BLaER1 treated with 17β-estradiol and CSF1 and Interleukin-3, amounts not matched to agents 10 nM and 100 nM (cell line): ENCODE results near the gene YIF1B.

Experiments
- H3K27ac ChIP-seq, 11 experiments: shearing (Covaris generic); formaldehyde crosslinking; 2 replicates each; pipeline ENCODE4 v1.8.1; 2022
- H3K27me3 ChIP-seq, 11 experiments: shearing (Covaris generic); formaldehyde crosslinking; 2 replicates each; pipeline ENCODE4 v1.8.1; 2022
- H3K36me3 ChIP-seq, 11 experiments: shearing (Covaris generic); formaldehyde crosslinking; 2 replicates each; pipeline ENCODE4 v1.8.1; 2022
- H3K4me1 ChIP-seq, 10 experiments: shearing (Covaris generic); formaldehyde crosslinking; 2 replicates each; pipeline ENCODE4 v1.8.1; 2022
- H3K4me2 ChIP-seq, 11 experiments: shearing (Covaris generic); formaldehyde crosslinking; 2 replicates each; pipeline ENCODE4 v1.8.1; 2022
- H3K4me3 ChIP-seq, 10 experiments: shearing (Covaris generic); formaldehyde crosslinking; 2 replicates each; pipeline ENCODE4 v1.8.1; 2022
- H3K9ac ChIP-seq, 11 experiments: shearing (Covaris generic); formaldehyde crosslinking; 2 replicates each; pipeline ENCODE4 v1.8.1; 2022
- H3K9me3 ChIP-seq, 11 experiments: shearing (Covaris generic); formaldehyde crosslinking; replicated peaks in 1 of 11; 2 replicates each; pipeline ENCODE4 v1.8.1; 2022
- H4K20me1 ChIP-seq, 11 experiments: shearing (Covaris generic); formaldehyde crosslinking; 2 replicates each; pipeline ENCODE4 v1.8.1; 2022
- Cebpa-rat ChIP-seq, 11 experiments: shearing (Covaris generic); IDR thresholded peaks; 2 replicates each; pipeline ENCODE4 v1.8.1; 2022

The YIF1B gene

DNA sequence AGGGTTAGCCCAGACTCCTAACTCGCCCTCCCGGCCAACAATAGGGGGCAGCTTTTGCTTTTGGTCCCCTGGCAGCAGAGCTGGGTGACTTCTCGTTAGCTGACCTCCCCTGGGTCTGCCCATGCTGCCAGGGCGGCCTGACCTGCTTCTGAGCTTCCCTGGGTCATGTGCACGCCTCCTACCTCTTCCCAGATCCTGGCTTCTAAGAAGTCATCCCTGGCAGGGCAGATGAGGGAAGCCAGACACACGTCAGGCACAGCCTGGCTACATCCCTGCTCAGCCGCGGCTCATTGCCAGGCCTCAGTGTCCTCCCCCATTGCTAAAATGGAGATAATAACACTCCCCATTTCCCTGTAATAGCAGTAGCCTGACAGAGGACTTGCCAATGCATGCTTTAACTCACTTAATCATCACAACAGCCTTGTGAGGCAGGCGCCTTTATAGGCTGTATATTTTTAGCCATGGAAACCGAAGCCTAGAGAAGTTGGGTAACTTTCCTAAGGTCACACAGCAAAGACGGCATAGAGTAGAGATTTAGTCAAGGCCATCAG is 6.0 kb upstream of the YIF1B start:
- Histone ChIP-seq H3K36me3 (peaks cover 25 to 40% (median 34%) of the 10 kb centered on the region in 11 experiments), H3K9ac (peak overlapping the region in 10 of 11 experiments; percentile 73 to 87 (median 84); a peak in 17 of 22 replicates), H4K20me1 (peaks cover 0 to 50% (median 8%) of the 10 kb centered on the region in 11 experiments; a peak in 10 of 22 replicates), H3K4me1 (peaks cover 48 to 63% (median 52%) of the 10 kb centered on the region in 10 experiments), H3K4me3 (peak overlapping the region in 8 of 10 experiments; percentile 71 to 86 (median 77); a peak in 13 of 20 replicates), H3K27me3 (no peaks in the 10 kb centered on the region), H3K4me2 (peak overlapping the region; percentile 87 to 98 (median 93)), H3K9me3 (no peaks in the 10 kb centered on the region), H3K27ac (peak overlapping the region in 6 of 11 experiments; percentile 3 to 54 (median 21); a peak in 8 of 22 replicates)
- TF ChIP-seq Cebpa-rat (IDR thresholded peaks at IDR 0.05), result no peak

DNA sequence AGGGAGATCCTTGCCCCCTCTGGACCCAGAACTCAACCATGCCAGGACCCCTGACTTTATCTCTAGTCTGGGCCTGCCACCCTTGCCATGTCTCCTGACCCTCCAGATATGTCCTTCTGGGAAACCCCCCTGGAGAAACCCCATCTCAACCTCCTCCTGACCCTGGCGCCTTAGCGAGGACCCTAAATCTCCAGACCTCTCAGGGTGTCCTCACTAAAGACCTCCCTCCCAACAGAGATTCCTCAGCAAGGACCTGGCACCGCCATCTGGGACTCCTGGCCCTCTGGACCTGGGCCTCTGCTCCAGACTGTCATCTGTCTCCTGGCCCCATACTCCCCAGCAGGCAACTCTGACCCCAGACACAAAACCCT is 5.2 kb upstream of the YIF1B start:
- Histone ChIP-seq H3K36me3 (peaks cover 18 to 33% (median 27%) of the 10 kb centered on the region in 11 experiments; a peak in 21 of 22 replicates), H4K20me1 (peaks cover 0 to 48% (median 8%) of the 10 kb centered on the region in 11 experiments; a peak in 10 of 22 replicates), H3K4me3 (peak overlapping the region in 9 of 10 experiments; percentile 71 to 86 (median 78); a peak in 19 of 20 replicates), H3K27me3 (no peaks in the 10 kb centered on the region), H3K9ac (peak overlapping the region; percentile 73 to 87 (median 83); a peak in 21 of 22 replicates), H3K9me3 (no peaks in the 10 kb centered on the region), H3K27ac (peak overlapping the region in 7 of 11 experiments; percentile 3 to 82 (median 24); a peak in 5 of 22 replicates), H3K4me2 (peak overlapping the region; percentile 87 to 98 (median 93)), H3K4me1 (peaks cover 56 to 70% (median 59%) of the 10 kb centered on the region in 10 experiments)
- TF ChIP-seq Cebpa-rat (IDR thresholded peaks at IDR 0.05), result no peak

- peaks cover 0 to 39% (median 8%) of the 10 kb centered on the region in 11 experiments; a peak in 10 of 22 replicates for H4K20me1 ChIP-seq
- peak within 1 kb of the TSS; percentile 73 to 87 (median 83) for H3K9ac ChIP-seq
- TF ChIP-seq Cebpa-rat (IDR thresholded peaks at IDR 0.05), result no peak
- peak within 1 kb of the TSS; percentile 69 to 86 (median 77) for H3K4me3 ChIP-seq
- no peaks in the 10 kb centered on the region for H3K27me3 ChIP-seq
- H3K27ac ChIP-seq, result peak within 1 kb of the TSS; percentile 62 to 82 (median 77)
- H3K4me1 ChIP-seq, result peaks cover 62 to 77% (median 67%) of the 10 kb centered on the region in 10 experiments
- H3K36me3 ChIP-seq, result peaks cover 5 to 19% (median 16%) of the 10 kb centered on the region in 11 experiments; a peak in 21 of 22 replicates
- H3K4me2 ChIP-seq, result peak within 1 kb of the TSS; percentile 87 to 98 (median 93)
- no peaks in the 10 kb centered on the region for H3K9me3 ChIP-seq
These were observed 3.9 kb upstream of the YIF1B start, which contains the start of gene KCNK6 for GRCh38 chr19:38319421-38320258. Gene KCNK6 (plus strand): TSS chr19:38319845. CDS start chr19:38319951, 106 bp downstream.

DNA sequence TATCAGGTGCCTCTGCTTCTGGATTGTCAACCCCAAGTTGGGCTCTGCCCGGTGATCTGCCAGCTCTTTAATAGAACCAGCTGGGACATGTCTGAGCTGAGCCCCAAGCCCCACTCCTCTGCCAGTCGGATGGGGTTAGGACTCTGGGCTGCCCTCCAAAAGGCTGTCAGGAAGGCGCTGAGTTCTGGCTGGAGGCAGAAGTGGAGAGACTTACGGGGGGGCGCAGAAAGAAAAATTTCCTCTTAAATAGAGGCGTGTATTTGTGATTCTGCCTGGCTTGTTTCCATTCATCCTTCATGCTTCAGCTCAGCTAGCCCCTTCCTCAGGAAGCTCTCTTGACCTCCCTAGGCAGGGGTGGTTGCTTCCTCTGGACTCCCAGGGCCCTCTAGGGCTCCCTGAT is 2.9 kb upstream of the YIF1B start:
- Histone ChIP-seq H3K4me2 (peak overlapping the region; percentile 87 to 98 (median 93)), H3K9me3 (no peaks in the 10 kb centered on the region), H3K4me3 (peak overlapping the region in 6 of 10 experiments; percentile 69 to 85 (median 77); a peak in 8 of 20 replicates), H3K4me1 (peaks cover 67 to 86% (median 76%) of the 10 kb centered on the region in 10 experiments), H3K36me3 (peaks cover 0 to 10% (median 6%) of the 10 kb centered on the region in 11 experiments; a peak in 9 of 22 replicates), H3K27ac (peak overlapping the region in 5 of 11 experiments; percentile 75 to 80 (median 78); a peak in 9 of 22 replicates), H4K20me1 (peaks cover 0 to 30% (median 7%) of the 10 kb centered on the region in 11 experiments; a peak in 10 of 22 replicates), H3K9ac (peak overlapping the region in 7 of 11 experiments; percentile 73 to 87 (median 83); a peak in 10 of 22 replicates), H3K27me3 (no peaks in the 10 kb centered on the region)
- no peak for TF ChIP-seq Cebpa-rat (IDR thresholded peaks at IDR 0.05)

GRCh38 chr19:38317104-38317612 is 1.4 kb upstream of the YIF1B start:
- Histone ChIP-seq H3K9ac (peak overlapping the region; percentile 57 to 76 (median 70); a peak in 21 of 22 replicates), H3K4me3 (peak overlapping the region; percentile 51 to 67 (median 57)), H3K36me3 (no peaks in the 10 kb centered on the region), H3K27me3 (no peaks in the 10 kb centered on the region), H3K4me1 (peaks cover 67 to 87% (median 84%) of the 10 kb centered on the region in 10 experiments), H3K9me3 (no peaks in the 10 kb centered on the region), H3K4me2 (peak overlapping the region; percentile 87 to 98 (median 93)), H4K20me1 (peaks cover 0 to 26% (median 6%) of the 10 kb centered on the region in 11 experiments; a peak in 8 of 22 replicates), H3K27ac (peak overlapping the region; percentile 56 to 84 (median 75); a peak in 21 of 22 replicates)
- TF ChIP-seq Cebpa-rat (IDR thresholded peaks at IDR 0.05), result no peak

DNA sequence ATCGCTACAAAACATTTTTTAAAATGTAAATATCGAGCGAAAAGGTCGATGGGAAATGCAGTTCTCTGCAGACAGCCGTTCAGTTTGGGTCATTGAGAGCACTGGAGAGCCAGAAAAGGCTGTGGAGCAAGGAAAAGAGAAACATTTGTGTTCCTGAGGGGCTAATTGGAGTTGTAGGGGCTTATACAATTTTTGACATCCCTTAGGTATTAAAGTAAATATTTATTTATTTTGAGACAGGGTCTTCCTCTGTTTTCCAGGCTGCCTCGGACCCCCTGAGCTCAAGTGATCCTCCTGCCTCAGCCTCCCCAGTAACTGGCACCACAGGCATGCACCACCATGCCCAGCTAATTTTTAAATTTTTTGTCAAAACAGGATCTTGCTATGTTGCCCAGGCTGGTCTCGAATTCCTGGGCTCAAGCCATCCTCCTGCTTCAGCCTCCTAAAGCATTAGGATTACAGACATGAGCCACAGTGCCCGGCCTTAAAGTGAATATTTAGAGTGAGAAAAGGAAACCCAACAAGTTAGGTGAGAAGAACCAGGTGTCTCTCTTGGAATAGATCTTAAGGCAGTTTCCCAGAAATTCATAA is 825 bp upstream of the YIF1B start:
- peaks cover 61 to 83% (median 80%) of the 10 kb centered on the region in 10 experiments for H3K4me1 ChIP-seq
- peaks cover 0 to 26% (median 9%) of the 10 kb centered on the region in 11 experiments; a peak in 8 of 22 replicates for H4K20me1 ChIP-seq
- peak overlapping the region; percentile 59 to 84 (median 75); a peak in 21 of 22 replicates for H3K27ac ChIP-seq
- peak overlapping the region; percentile 87 to 98 (median 93) for H3K4me2 ChIP-seq
- no peak for TF ChIP-seq Cebpa-rat (IDR thresholded peaks at IDR 0.05)
- H3K36me3 ChIP-seq, result peaks cover 0 to 1% (median 0%) of the 10 kb centered on the region in 11 experiments; a peak in 1 of 22 replicates
- H3K9ac ChIP-seq, result peak overlapping the region; percentile 58 to 76 (median 70); a peak in 21 of 22 replicates
- H3K27me3 ChIP-seq, result no peaks in the 10 kb centered on the region
- H3K4me3 ChIP-seq, result peak overlapping the region; percentile 51 to 67 (median 57)
- no peaks in the 10 kb centered on the region for H3K9me3 ChIP-seq

DNA sequence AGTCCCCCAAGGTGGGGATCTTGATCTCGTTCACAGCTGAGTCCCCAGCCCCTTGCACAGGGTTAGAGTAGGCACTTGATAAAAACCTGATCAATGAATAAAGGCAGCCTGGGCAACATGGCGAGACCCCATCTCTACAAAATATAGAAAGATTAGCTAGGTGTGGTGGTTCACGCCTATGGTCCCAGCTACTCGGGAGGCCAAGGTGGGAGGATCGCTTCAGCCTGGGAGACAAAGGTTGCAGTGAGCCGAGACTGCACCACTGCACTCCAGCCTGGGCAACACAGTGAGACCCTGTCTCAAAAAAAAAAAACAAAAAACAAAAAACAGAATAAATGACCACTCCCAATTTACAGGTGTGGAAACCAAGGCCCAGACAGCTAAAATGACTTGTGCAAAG is 4.8 kb downstream of the YIF1B start:
- Histone ChIP-seq H3K36me3 (peaks cover 22 to 49% (median 39%) of the 10 kb centered on the region in 11 experiments), H3K4me1 (peaks cover 11 to 47% (median 33%) of the 10 kb centered on the region in 10 experiments), H3K4me3 (no peak overlapping the region), H3K27ac (no peak overlapping the region), H3K27me3 (no peaks in the 10 kb centered on the region), H3K9ac (no peak overlapping the region), H3K4me2 (no peak overlapping the region), H3K9me3 (no peaks in the 10 kb centered on the region), H4K20me1 (peaks cover 0 to 51% (median 13%) of the 10 kb centered on the region in 11 experiments; a peak in 9 of 22 replicates)
- TF ChIP-seq Cebpa-rat (IDR thresholded peaks at IDR 0.05), result no peak

- Histone ChIP-seq H3K4me2 (no peak overlapping the region), H3K27ac (no peak overlapping the region), H3K9me3 (no peaks in the 10 kb centered on the region), H3K9ac (no peak overlapping the region), H3K4me3 (no peak overlapping the region), H3K27me3 (no peaks in the 10 kb centered on the region), H4K20me1 (peaks cover 0 to 51% (median 13%) of the 10 kb centered on the region in 11 experiments; a peak in 9 of 22 replicates), H3K4me1 (peaks cover 9 to 47% (median 32%) of the 10 kb centered on the region in 10 experiments), H3K36me3 (peaks cover 29 to 56% (median 46%) of the 10 kb centered on the region in 11 experiments)
- TF ChIP-seq Cebpa-rat (IDR thresholded peaks at IDR 0.05), result no peak
These were observed 5.5 kb downstream of the YIF1B start for GRCh38 chr19:38310279-38310670.
